NCI-H2227 (cell line): ENCODE measurements around the gene PIEZO2.

Experiments used
- DNase-seq: peaks from one replicate; lab custom pipeline; 2025; ENCODE audit not compliant: unreplicated experiment; lab: John Stamatoyannopoulos, UW

The PIEZO2 gene

GRCh38 chr18:10751653-10752052 is 397.7 kb downstream of the PIEZO2 start:
- no peak for DNase-seq

GRCh38 chr18:10750191-10751035 is 399.0 kb downstream of the PIEZO2 start:
- no peak for DNase-seq

GRCh38 chr18:10748641-10749040 is 400.7 kb downstream of the PIEZO2 start:
- no peak for DNase-seq

- no peak for DNase-seq
Observed at GRCh38 chr18:10745971-10746370, 403.4 kb downstream of the PIEZO2 start.

GRCh38 chr18:10745219-10745618 is 404.1 kb downstream of the PIEZO2 start:
- no peak for DNase-seq

GRCh38 chr18:10743766-10744165 is 405.6 kb downstream of the PIEZO2 start:
- no peak for DNase-seq

- DNase-seq, result no peak
Observed at GRCh38 chr18:10739152-10739551, 410.2 kb downstream of the PIEZO2 start.

- DNase-seq, result no peak
Observed at GRCh38 chr18:10736984-10737383, 412.4 kb downstream of the PIEZO2 start.

- no peak for DNase-seq
Observed at GRCh38 chr18:10732990-10733389, 416.4 kb downstream of the PIEZO2 start.

- DNase-seq, result no peak
Observed at GRCh38 chr18:10727477-10727876, 421.9 kb downstream of the PIEZO2 start.

- peak; percentile 3 for DNase-seq
Observed at GRCh38 chr18:10726198-10727068, 422.9 kb downstream of the PIEZO2 start.

- no peak for DNase-seq
Observed at GRCh38 chr18:10724666-10725065, 424.7 kb downstream of the PIEZO2 start.

GRCh38 chr18:10723496-10723895 is 425.9 kb downstream of the PIEZO2 start:
- no peak for DNase-seq

- DNase-seq, result no peak
Observed at GRCh38 chr18:10718809-10719208, 430.6 kb downstream of the PIEZO2 start.

- no peak for DNase-seq
Observed at GRCh38 chr18:10715791-10716190, 433.6 kb downstream of the PIEZO2 start.

- DNase-seq, result no peak
Observed at GRCh38 chr18:10713409-10713808, 436.0 kb downstream of the PIEZO2 start.

GRCh38 chr18:10707294-10707693 is 442.1 kb downstream of the PIEZO2 start:
- DNase-seq, result no peak

GRCh38 chr18:10705786-10706185 is 443.6 kb downstream of the PIEZO2 start:
- no peak for DNase-seq

- DNase-seq, result no peak
Observed at GRCh38 chr18:10705291-10705690, 444.1 kb downstream of the PIEZO2 start.

- no peak for DNase-seq
Observed at GRCh38 chr18:10702206-10702605, 447.2 kb downstream of the PIEZO2 start.

GRCh38 chr18:10690366-10690765 is 459.0 kb downstream of the PIEZO2 start:
- no peak for DNase-seq

GRCh38 chr18:10690035-10690329 is 459.4 kb downstream of the PIEZO2 start:
- no peak for DNase-seq
